CD14-positive monocyte (primary cell): ENCODE measurements around the gene DACT1. TPM values are rescaled to one million over a fixed set of nuclear protein-coding genes. Genes with fewer than 3 reads are reported as not detected.

Experiments
- DNase-seq, 3 donors: peaks; one replicate each; pipeline ENCODE4 v3.0.0-alpha.2; 2011 to 2022
- H2AFZ ChIP-seq: 2 replicates; pipeline ENCODE4 v1.6.0; 2012; ENCODE audit warnings: mild to moderate bottlenecking, low read depth, low read length, inconsistent platforms; ENCODE audit not compliant: insufficient read depth, poor library complexity, severe bottlenecking
- H3K27ac ChIP-seq, 2 donors: 1 replicate in 1 of 2; 2 replicates in 1 of 2; pipeline ENCODE4 v1.5.1; 2012 to 2013; ENCODE audit warnings: low read length in 2 of 2, control low read depth in 1 of 2, inconsistent platforms in 1 of 2, low read depth in 1 of 2, mild to moderate bottlenecking in 1 of 2
- H3K27me3 ChIP-seq, 2 donors: one replicate each; pipeline versions ENCODE4 v1.6.0 to v1.6.1; 2011 to 2013; ENCODE audit warnings: low read length in 2 of 2; ENCODE audit not compliant: control insufficient read depth in 2 of 2, insufficient read depth in 2 of 2
- H3K36me3 ChIP-seq, 2 donors: replicated peaks in 1 of 2; 1 replicate in 1 of 2; 2 replicates in 1 of 2; pipeline versions ENCODE4 v1.5.1 to v1.6.1; 2012 to 2013; ENCODE audit warnings: low read length in 2 of 2, control low read depth in 1 of 2, inconsistent platforms in 1 of 2, mild to moderate bottlenecking in 1 of 2; ENCODE audit not compliant: insufficient read depth in 2 of 2, control insufficient read depth in 1 of 2
- H3K4me1 ChIP-seq, 2 donors: 1 replicate in 1 of 2; 2 replicates in 1 of 2; pipeline versions ENCODE4 v1.5.1 to v1.6.1; 2012 to 2013; ENCODE audit warnings: low read length in 2 of 2, control low read depth in 1 of 2, inconsistent platforms in 1 of 2, mild to moderate bottlenecking in 1 of 2, moderate library complexity in 1 of 2; ENCODE audit not compliant: insufficient read depth in 2 of 2, control insufficient read depth in 1 of 2
- H3K4me2 ChIP-seq: replicated peaks from 2 replicates; pipeline ENCODE3; 2012; ENCODE audit warnings: low read length, moderate library complexity, mild to moderate bottlenecking; ENCODE audit not compliant: poor library complexity, severe bottlenecking; ENCODE audit errors: extremely low read depth
- H3K4me3 ChIP-seq, 3 experiments: fragments of 200-600 bp in 1 of 3; sonication (generic) in 1 of 3; replicated peaks in 1 of 3; 1 replicate in 2 of 3; 2 replicates in 1 of 3; pipeline ENCODE4 v1.5.1; 2011 to 2013; ENCODE audit warnings: low read length in 3 of 3, mild to moderate bottlenecking in 3 of 3, control low read depth in 2 of 3, low read depth in 2 of 3, inconsistent platforms in 1 of 3, moderate library complexity in 1 of 3
- H3K79me2 ChIP-seq: 2 replicates; pipeline ENCODE4 v1.6.0; 2012; ENCODE audit warnings: mild to moderate bottlenecking, control low read depth, inconsistent platforms, low read length, moderate library complexity; ENCODE audit not compliant: insufficient read depth
- H3K9ac ChIP-seq: 2 replicates; pipeline ENCODE4 v1.6.0; 2017; ENCODE audit warnings: low read length, mild to moderate bottlenecking; ENCODE audit not compliant: insufficient read depth, poor library complexity, severe bottlenecking
- H3K9me3 ChIP-seq, 2 donors: replicated peaks in 1 of 2; 1 replicate in 1 of 2; 2 replicates in 1 of 2; pipeline versions ENCODE4 v1.5.1 to v1.6.1; 2012 to 2013; ENCODE audit warnings: low read length in 2 of 2, control low read depth in 1 of 2; ENCODE audit not compliant: control insufficient read depth in 1 of 2, insufficient read depth in 1 of 2
- H4K20me1 ChIP-seq: 2 replicates; pipeline ENCODE4 v1.6.0; 2012; ENCODE audit warnings: mild to moderate bottlenecking, low read length, control low read depth, moderate library complexity; ENCODE audit not compliant: insufficient read depth
- H3K27ac Mint-ChIP-seq, 7 donors: one replicate each; pipeline ENCODE4 v1.8.0; 2020; ENCODE audit warnings: mild to moderate bottlenecking in 7 of 7, mixed read lengths in 7 of 7, moderate library complexity in 6 of 7, inconsistent platforms in 2 of 7
- H3K27me3 Mint-ChIP-seq, 3 donors: one replicate each; pipeline ENCODE4 v1.8.0; 2021 to 2022; ENCODE audit warnings: low read depth in 3 of 3, mild to moderate bottlenecking in 3 of 3, mixed read lengths in 3 of 3, moderate library complexity in 3 of 3, inconsistent platforms in 1 of 3
- H3K36me3 Mint-ChIP-seq, 2 donors: one replicate each; pipeline ENCODE4 v1.8.0; 2020; ENCODE audit warnings: mixed read lengths in 2 of 2, inconsistent platforms in 1 of 2, mild to moderate bottlenecking in 1 of 2
- H3K4me1 Mint-ChIP-seq: one replicate; pipeline ENCODE4 v1.8.0; 2020; ENCODE audit warnings: mild to moderate bottlenecking, mixed read lengths
- H3K4me3 Mint-ChIP-seq, 2 donors: one replicate each; pipeline ENCODE4 v1.8.0; 2020; ENCODE audit warnings: mild to moderate bottlenecking in 2 of 2, mixed read lengths in 2 of 2, moderate library complexity in 1 of 2
- H3K9me3 Mint-ChIP-seq, 7 donors: one replicate each; pipeline ENCODE4 v1.8.0; 2020 to 2022; ENCODE audit warnings: mixed read lengths in 7 of 7, mild to moderate bottlenecking in 6 of 7, moderate library complexity in 6 of 7, inconsistent platforms in 2 of 7
- WGBS: methylation state at CpG from one replicate; pipeline ENCODE4 v1.1.5; 2013; ENCODE audit warnings: missing lambda C conversion rate; ENCODE audit not compliant: insufficient coverage; 5-methylcytosine and 5-hydroxymethylcytosine counted together
- intact Hi-C, 2 donors: fragments of 100-400 bp; cut with micrococcal nuclease; formaldehyde crosslinking; loops; one replicate each; pipeline versions ENCODE4 v1.15.0 to v1.15.1; 2023
- polyA plus RNA-seq, 3 donors: library from polyadenylated mRNA; depleted of rRNA in 1 of 3; unstranded in 2 of 3; stranded (reverse) in 1 of 3; fragments of 300-500 nt in 2 of 3; fragments of >200 nt in 1 of 3; fragmentation: Illumina TruSeq in 2 of 3; gene quantifications; 1 replicate in 2 of 3; 2 replicates in 1 of 3; pipeline ENCODE4 v1.2.3, GENCODE V29; 2012 to 2021
- TF ChIP-seq, protein P1 (sequence below): fragments of 200-600 bp; IDR thresholded peaks from one replicate; pipeline ENCODE4 v1.8.0; 2022; ENCODE audit warnings: antibody characterized with exemption, mild to moderate bottlenecking

The DACT1 gene
- polyA plus RNA-seq, 3 donors = 0.09 TPM; not detected in 2

GRCh38 chr14:58599707-58600106 lies 38.1 kb upstream of the DACT1 start:
- H3K4me3 ChIP-seq = no peak overlapping the region
- Mint-ChIP-seq H3K4me3 (no peak overlapping the region), H3K4me1 (no peaks in the 10 kb centered on the region), H3K27me3 (no peaks in the 10 kb centered on the region), H3K36me3 (no peaks in the 10 kb centered on the region), H3K9me3 (peaks cover 0 to 2% (median 0%) of the 10 kb centered on the region in 7 donors), H3K27ac (no peak overlapping the region)
- H3K27me3 ChIP-seq = no peaks in the 10 kb centered on the region
- no peak overlapping the region for H3K9ac ChIP-seq
- no peak for DNase-seq
- no peak overlapping the region for H3K27ac ChIP-seq
- H3K9me3 ChIP-seq = no peaks in the 10 kb centered on the region
- no peaks in the 10 kb centered on the region for H3K79me2 ChIP-seq
- no peaks in the 10 kb centered on the region for H3K4me1 ChIP-seq
- no peak overlapping the region for H2AFZ ChIP-seq
- H3K36me3 ChIP-seq = no peaks in the 10 kb centered on the region
- TF ChIP-seq, protein P1, sequence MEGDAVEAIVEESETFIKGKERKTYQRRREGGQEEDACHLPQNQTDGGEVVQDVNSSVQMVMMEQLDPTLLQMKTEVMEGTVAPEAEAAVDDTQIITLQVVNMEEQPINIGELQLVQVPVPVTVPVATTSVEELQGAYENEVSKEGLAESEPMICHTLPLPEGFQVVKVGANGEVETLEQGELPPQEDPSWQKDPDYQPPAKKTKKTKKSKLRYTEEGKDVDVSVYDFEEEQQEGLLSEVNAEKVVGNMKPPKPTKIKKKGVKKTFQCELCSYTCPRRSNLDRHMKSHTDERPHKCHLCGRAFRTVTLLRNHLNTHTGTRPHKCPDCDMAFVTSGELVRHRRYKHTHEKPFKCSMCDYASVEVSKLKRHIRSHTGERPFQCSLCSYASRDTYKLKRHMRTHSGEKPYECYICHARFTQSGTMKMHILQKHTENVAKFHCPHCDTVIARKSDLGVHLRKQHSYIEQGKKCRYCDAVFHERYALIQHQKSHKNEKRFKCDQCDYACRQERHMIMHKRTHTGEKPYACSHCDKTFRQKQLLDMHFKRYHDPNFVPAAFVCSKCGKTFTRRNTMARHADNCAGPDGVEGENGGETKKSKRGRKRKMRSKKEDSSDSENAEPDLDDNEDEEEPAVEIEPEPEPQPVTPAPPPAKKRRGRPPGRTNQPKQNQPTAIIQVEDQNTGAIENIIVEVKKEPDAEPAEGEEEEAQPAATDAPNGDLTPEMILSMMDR = no peak
- H4K20me1 ChIP-seq = no peaks in the 10 kb centered on the region
- intact Hi-C loops = no loop called here
- WGBS = no CpG with 5 or more reads among the region's 2 CpGs
- H3K4me2 ChIP-seq = no peak overlapping the region

DNA sequence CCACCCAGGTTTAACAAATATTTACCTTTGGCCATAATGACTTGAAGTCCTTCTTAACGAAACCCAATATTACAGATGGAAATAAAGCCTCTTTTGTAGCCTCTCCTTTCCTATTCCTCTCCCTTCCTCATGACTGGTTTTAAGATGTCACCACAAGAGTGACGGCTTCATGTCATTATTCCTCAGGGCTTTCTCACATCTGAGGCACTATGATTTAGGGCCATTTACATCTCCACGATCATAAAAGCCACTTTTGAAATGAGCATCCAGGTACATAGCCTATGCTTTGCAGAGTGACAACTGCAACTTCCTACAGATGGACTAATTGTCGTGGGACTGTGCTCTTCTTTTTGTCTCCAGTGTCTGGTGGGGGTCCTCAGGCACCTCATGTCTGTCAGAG lies 32.3 kb upstream of the DACT1 start:
- no peaks in the 10 kb centered on the region for H3K36me3 ChIP-seq
- H3K4me1 ChIP-seq = no peaks in the 10 kb centered on the region
- no peaks in the 10 kb centered on the region for H3K4me1 Mint-ChIP-seq
- H2AFZ ChIP-seq = no peak overlapping the region
- H4K20me1 ChIP-seq = no peaks in the 10 kb centered on the region
- TF ChIP-seq, protein P1 = no peak
- H3K27ac ChIP-seq = no peak overlapping the region
- no peak overlapping the region for H3K4me3 ChIP-seq
- H3K9me3 ChIP-seq = no peaks in the 10 kb centered on the region
- no peaks in the 10 kb centered on the region for H3K9me3 Mint-ChIP-seq
- H3K27me3 Mint-ChIP-seq = no peaks in the 10 kb centered on the region
- H3K79me2 ChIP-seq = no peaks in the 10 kb centered on the region
- H3K4me2 ChIP-seq = no peak overlapping the region
- intact Hi-C loops = no loop called here
- no peaks in the 10 kb centered on the region for H3K27me3 ChIP-seq
- no peaks in the 10 kb centered on the region for H3K36me3 Mint-ChIP-seq
- H3K4me3 Mint-ChIP-seq = no peak overlapping the region
- no peak overlapping the region for H3K9ac ChIP-seq
- 80% methylated on average over 4 of the region's 4 CpGs for WGBS
- no peak overlapping the region for H3K27ac Mint-ChIP-seq
- no peak for DNase-seq
